NB4 (cell line): ENCODE data around the gene ALG1.
"Not testable (repeated sequence)": the region's sequence is repeated elsewhere in the genome, so short reads cannot be mapped to it uniquely, and the experiment has no call there.

ENCODE experiments used
- POLR2A ChIP-seq: IDR thresholded peaks from 2 replicates; pipeline ENCODE4 v1.6.1; 2011; ENCODE audit warnings: mild to moderate bottlenecking; ENCODE audit not compliant: insufficient read length; ENCODE audit errors: extremely low read depth
- TF ChIP-seq, protein P1 (sequence below): IDR thresholded peaks from one replicate; pipeline ENCODE4 v1.5.1; 2012; ENCODE audit warnings: low read depth, low read length

GRCh38 chr16:5098221-5099159, 26.8 kb downstream of the ALG1 start:
- not testable (repeated sequence) for TF ChIP-seq POLR2A
- TF ChIP-seq, protein P1, sequence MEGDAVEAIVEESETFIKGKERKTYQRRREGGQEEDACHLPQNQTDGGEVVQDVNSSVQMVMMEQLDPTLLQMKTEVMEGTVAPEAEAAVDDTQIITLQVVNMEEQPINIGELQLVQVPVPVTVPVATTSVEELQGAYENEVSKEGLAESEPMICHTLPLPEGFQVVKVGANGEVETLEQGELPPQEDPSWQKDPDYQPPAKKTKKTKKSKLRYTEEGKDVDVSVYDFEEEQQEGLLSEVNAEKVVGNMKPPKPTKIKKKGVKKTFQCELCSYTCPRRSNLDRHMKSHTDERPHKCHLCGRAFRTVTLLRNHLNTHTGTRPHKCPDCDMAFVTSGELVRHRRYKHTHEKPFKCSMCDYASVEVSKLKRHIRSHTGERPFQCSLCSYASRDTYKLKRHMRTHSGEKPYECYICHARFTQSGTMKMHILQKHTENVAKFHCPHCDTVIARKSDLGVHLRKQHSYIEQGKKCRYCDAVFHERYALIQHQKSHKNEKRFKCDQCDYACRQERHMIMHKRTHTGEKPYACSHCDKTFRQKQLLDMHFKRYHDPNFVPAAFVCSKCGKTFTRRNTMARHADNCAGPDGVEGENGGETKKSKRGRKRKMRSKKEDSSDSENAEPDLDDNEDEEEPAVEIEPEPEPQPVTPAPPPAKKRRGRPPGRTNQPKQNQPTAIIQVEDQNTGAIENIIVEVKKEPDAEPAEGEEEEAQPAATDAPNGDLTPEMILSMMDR, result not testable (repeated sequence)
